ENCODE data around the gene THAP7. TPM values are rescaled to one million over a fixed set of nuclear protein-coding genes. Genes with fewer than 3 reads are reported as not detected.

The THAP7 gene
- total RNA-seq, 1 experiment from 2014 or later = 27.7 TPM

GRCh38 chr22:20953342-20953608, 48.6 kb downstream of the THAP7 start:
- no peak overlapping the region for H3K4me3 ChIP-seq (replicated peaks in 1 of 2; ENCODE audit: low read depth in 1 of 2, low read length in 2 of 2)
- POLR2A ChIA-PET = no interaction called here
- H2AFZ ChIP-seq (ENCODE audit: low read depth, low read length, poor library complexity, severe bottlenecking) = no peak overlapping the region
- no peaks in the 10 kb centered on the region for H3K27me3 ChIP-seq (ENCODE audit: insufficient read depth, low read length)
- BruUV-seq (replicated peaks) = no TSS peak
- H4K20me1 ChIP-seq (ENCODE audit: insufficient read depth) = peaks cover 9% of the 10 kb centered on the region; the same call in 1 of the 2 replicates
- H3K4me1 ChIP-seq (ENCODE audit: control insufficient read depth in 1 of 2, insufficient read depth in 2 of 2, low read length in 2 of 2) = peaks cover 11 to 35% of the 10 kb centered on the region in 2 experiments
- ATAC-seq = no peak
- TF ChIP-seq EZH2phosphoT487 (IDR thresholded peaks at IDR 0.05; ENCODE audit: borderline replicate concordance) = no peak
- no peak for TF ChIP-seq ELF1 (IDR thresholded peaks at IDR 0.05; ENCODE audit: borderline replicate concordance, low read depth)
- no peak for TF ChIP-seq JUND (IDR thresholded peaks at IDR 0.05)
- no peak for TF ChIP-seq EGR1 (IDR thresholded peaks at IDR 0.05; ENCODE audit: low read depth)
- no peak for TF ChIP-seq ZBTB33 (IDR thresholded peaks at IDR 0.05; ENCODE audit: extremely low read depth, insufficient replicate concordance, low read length)
- no peak for TF ChIP-seq SIN3A (IDR thresholded peaks at IDR 0.05; ENCODE audit: low read depth)
- no peak for TF ChIP-seq ZNF274 (IDR thresholded peaks at IDR 0.05; ENCODE audit: low read depth, low read length)
- TF ChIP-seq POLR2AphosphoS5 (IDR thresholded peaks at IDR 0.05; ENCODE audit: low read depth, low read length) = no peak
- no peak for TF ChIP-seq YY1 (IDR thresholded peaks at IDR 0.05; ENCODE audit: extremely low read depth, insufficient replicate concordance, low read depth, low read length)
- TF ChIP-seq ZFX (IDR thresholded peaks at IDR 0.05) = no peak
- no peak for TF ChIP-seq TCF7L2 (IDR thresholded peaks at IDR 0.05; ENCODE audit: borderline replicate concordance, extremely low read depth, insufficient read depth, insufficient read length)
- TF ChIP-seq, protein P1, sequence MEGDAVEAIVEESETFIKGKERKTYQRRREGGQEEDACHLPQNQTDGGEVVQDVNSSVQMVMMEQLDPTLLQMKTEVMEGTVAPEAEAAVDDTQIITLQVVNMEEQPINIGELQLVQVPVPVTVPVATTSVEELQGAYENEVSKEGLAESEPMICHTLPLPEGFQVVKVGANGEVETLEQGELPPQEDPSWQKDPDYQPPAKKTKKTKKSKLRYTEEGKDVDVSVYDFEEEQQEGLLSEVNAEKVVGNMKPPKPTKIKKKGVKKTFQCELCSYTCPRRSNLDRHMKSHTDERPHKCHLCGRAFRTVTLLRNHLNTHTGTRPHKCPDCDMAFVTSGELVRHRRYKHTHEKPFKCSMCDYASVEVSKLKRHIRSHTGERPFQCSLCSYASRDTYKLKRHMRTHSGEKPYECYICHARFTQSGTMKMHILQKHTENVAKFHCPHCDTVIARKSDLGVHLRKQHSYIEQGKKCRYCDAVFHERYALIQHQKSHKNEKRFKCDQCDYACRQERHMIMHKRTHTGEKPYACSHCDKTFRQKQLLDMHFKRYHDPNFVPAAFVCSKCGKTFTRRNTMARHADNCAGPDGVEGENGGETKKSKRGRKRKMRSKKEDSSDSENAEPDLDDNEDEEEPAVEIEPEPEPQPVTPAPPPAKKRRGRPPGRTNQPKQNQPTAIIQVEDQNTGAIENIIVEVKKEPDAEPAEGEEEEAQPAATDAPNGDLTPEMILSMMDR (IDR thresholded peaks at IDR 0.05 in 2 of 3, conservative IDR thresholded peaks at IDR 0.05 in 1 of 3; ENCODE audit: borderline replicate concordance in 1 of 3, insufficient read depth in 1 of 3, low read depth in 2 of 3, low read length in 2 of 3) = no peak
- no peak for TF ChIP-seq CEBPB (IDR thresholded peaks at IDR 0.05; ENCODE audit: low read depth)
- no peak for DNase-seq (ENCODE audit: low read depth, low spot score)
- intact Hi-C loops (cut with micrococcal nuclease) = no loop called here
- RAD21 ChIA-PET (ENCODE audit: low non-redundant PET in 1 of 2, low total read pairs in 2 of 2, uncharacterized antibody in 2 of 2, unreplicated experiment in 2 of 2) = no interaction called here
- H3K4me2 ChIP-seq (ENCODE audit: low read length) = no peak overlapping the region
- peaks cover 67% of the 10 kb centered on the region for H3K79me2 ChIP-seq (ENCODE audit: insufficient read depth, low read length)
- H3K9me3 ChIP-seq (ENCODE audit: control insufficient read depth in 1 of 2, insufficient read depth in 1 of 2, low read depth in 1 of 2, low read length in 2 of 2) = no peaks in the 10 kb centered on the region
- no peaks in the 10 kb centered on the region for H3K9me2 ChIP-seq (ENCODE audit: insufficient read depth)
- CTCF ChIA-PET = no interaction called here
- H3K36me3 ChIP-seq (ENCODE audit: control insufficient read depth in 1 of 2, insufficient read depth in 2 of 2, low read length in 2 of 2) = peaks cover 25 to 43% of the 10 kb centered on the region in 2 experiments; a peak in 3 of 4 replicates
- no peak overlapping the region for H3K27ac ChIP-seq (ENCODE audit: low read depth, low read length)
- H3K9ac ChIP-seq (ENCODE audit: low read length) = no peak overlapping the region

All from HCT116 (cell line).